Stimulated activated CD4-positive, alpha-beta T cell treated with anti-CD3 and anti-CD28 coated beads, Interleukin-2, amount 100 ng/mL, for 24 hours (primary cell): ENCODE measurements around the gene MDH1B.
"Not testable (repeated sequence)": the region's sequence is repeated elsewhere in the genome, so short reads cannot be mapped to it uniquely, and the experiment has no call there.

ENCODE experiments used
- DNase-seq, 2 donors: peaks; one replicate each; pipeline ENCODE4 v3.0.0-alpha.2; 2020

Gene MDH1B

GRCh38 chr2:206766057-206766930 lies 1.2 kb upstream of the MDH1B start:
- DNase-seq: no peak

- DNase-seq: no peak
Measured at GRCh38 chr2:206764673-206765241, 371 bp downstream of the MDH1B start.

- DNase-seq: no peak
Measured at GRCh38 chr2:206756816-206757215, 8.3 kb downstream of the MDH1B start.

GRCh38 chr2:206740800-206741199 lies 24.3 kb downstream of the MDH1B start:
- no peak for DNase-seq

GRCh38 chr2:206739271-206739670 lies 25.9 kb downstream of the MDH1B start:
- no peak for DNase-seq

- no peak for DNase-seq
Measured at GRCh38 chr2:206736935-206737334, 28.2 kb downstream of the MDH1B start.

- no peak for DNase-seq
Measured at GRCh38 chr2:206733341-206733740, 31.8 kb downstream of the MDH1B start.

GRCh38 chr2:206728277-206729199 lies 36.6 kb downstream of the MDH1B start:
- DNase-seq: no peak

GRCh38 chr2:206727287-206727686 lies 37.8 kb downstream of the MDH1B start:
- no peak for DNase-seq

GRCh38 chr2:206723288-206723687 lies 41.8 kb downstream of the MDH1B start:
- DNase-seq: no peak

GRCh38 chr2:206721256-206721920 lies 43.7 kb downstream of the MDH1B start:
- DNase-seq: no peak

GRCh38 chr2:206718296-206718695 lies 46.8 kb downstream of the MDH1B start, which contains the start of gene DYTN:
DYTN (minus strand) TSS chr2:206718396; CDS start chr2:206718279, 117 bp downstream.
- no peak for DNase-seq

- DNase-seq: no peak
Measured at GRCh38 chr2:206716623-206717022, 48.5 kb downstream of the MDH1B start.

- DNase-seq: not testable (repeated sequence)
Measured at GRCh38 chr2:206715183-206715582, 49.9 kb downstream of the MDH1B start.

- no peak for DNase-seq
Measured at GRCh38 chr2:206713746-206714145, 51.4 kb downstream of the MDH1B start.

- no peak for DNase-seq
Measured at GRCh38 chr2:206708286-206708685, 56.8 kb downstream of the MDH1B start.

GRCh38 chr2:206707164-206707701 lies 57.9 kb downstream of the MDH1B start:
- DNase-seq: no peak

GRCh38 chr2:206701952-206702605 lies 63.0 kb downstream of the MDH1B start:
- no peak for DNase-seq

GRCh38 chr2:206700156-206700555 lies 65.0 kb downstream of the MDH1B start:
- DNase-seq: peak in 1 of 2 donors; percentile 4

GRCh38 chr2:206698811-206699210 lies 66.3 kb downstream of the MDH1B start:
- DNase-seq: no peak

GRCh38 chr2:206696910-206697309 lies 68.2 kb downstream of the MDH1B start:
- no peak for DNase-seq
